Fibroblast of pulmonary artery (primary cell): Measurements from ENCODE around the gene LSP1.
A peak's percentile ranks its signal among the peaks of the same experiment; 100 is the strongest.
"Not testable (repeated sequence)": the region's sequence is repeated elsewhere in the genome, so short reads cannot be mapped to it uniquely, and the experiment has no call there.

Experiments used
- DNase-seq: peaks from one replicate; pipeline ENCODE4 v3.0.0-alpha.2; 2010; ENCODE audit warnings: low read depth
- H3K4me3 ChIP-seq: replicated peaks from 2 replicates; pipeline ENCODE4 v1.5.1; 2011; ENCODE audit warnings: low read depth, mild to moderate bottlenecking, control low read depth, low read length, moderate library complexity
- CTCF ChIP-seq: IDR thresholded peaks from 2 replicates; pipeline ENCODE4 v1.5.1; 2011; ENCODE audit warnings: mild to moderate bottlenecking, control low read depth, low read length, inconsistent platforms; ENCODE audit errors: missing control alignments

LSP1 gene

GRCh38 chr11:1936072-1936780 lies 83.3 kb downstream of the LSP1 start:
- no peak for TF ChIP-seq CTCF
- DNase-seq: no peak
- H3K4me3 ChIP-seq: no peak overlapping the region

GRCh38 chr11:1936781-1937615 lies 84.1 kb downstream of the LSP1 start:
- no peak for DNase-seq

GRCh38 chr11:1937616-1938342 lies 84.9 kb downstream of the LSP1 start:
- TF ChIP-seq CTCF: no peak
- H3K4me3 ChIP-seq: no peak overlapping the region
- DNase-seq: no peak

More at GRCh38 chr11:1936781-1937615, 84.1 kb downstream of the LSP1 start:
- H3K4me3 ChIP-seq: no peak overlapping the region
- no peak for TF ChIP-seq CTCF

- no peak for DNase-seq
- H3K4me3 ChIP-seq: no peak overlapping the region
- no peak for TF ChIP-seq CTCF
Measured at GRCh38 chr11:1938343-1939005, 85.6 kb downstream of the LSP1 start.

- H3K4me3 ChIP-seq: no peak overlapping the region
- no peak for TF ChIP-seq CTCF
- DNase-seq: no peak
Measured at GRCh38 chr11:1939006-1939625, 86.2 kb downstream of the LSP1 start.

GRCh38 chr11:1939788-1940187 lies 86.9 kb downstream of the LSP1 start:
- H3K4me3 ChIP-seq: not testable (repeated sequence)
- DNase-seq: peak; percentile 85
